GM20000 (cell line): ENCODE data around the gene TMEM203.

Experiments
- DNase-seq: peaks from one replicate; pipeline ENCODE4 v3.0.0; 2012; ENCODE audit warnings: low spot score
- TF ChIP-seq, protein P1 (sequence below): IDR thresholded peaks from 2 replicates; pipeline ENCODE4 v1.5.1; 2012; ENCODE audit warnings: mild to moderate bottlenecking, control low read depth; ENCODE audit errors: extremely low read depth, missing control alignments

The TMEM203 gene

DNA sequence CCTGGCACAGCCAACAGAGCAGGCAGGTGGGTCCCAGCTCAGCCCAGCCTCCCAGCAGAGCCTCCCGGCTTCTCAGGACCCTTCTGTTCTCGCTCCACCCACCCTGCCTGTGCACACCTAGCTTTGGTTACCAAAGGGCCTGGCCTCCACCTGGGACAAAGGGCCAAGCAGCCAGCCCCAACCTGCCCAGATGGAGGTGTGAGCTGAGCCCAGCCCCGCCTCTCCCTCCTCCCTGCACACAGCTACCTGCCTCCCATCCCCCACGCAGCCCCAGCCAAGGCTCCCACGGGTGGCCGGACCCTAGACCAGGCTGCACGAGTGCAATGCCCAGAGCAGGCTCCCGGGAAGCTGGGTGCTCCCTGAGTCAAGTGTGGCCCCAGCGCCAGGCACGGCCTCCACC, 10.5 kb downstream of the TMEM203 start:
- DNase-seq = no peak
- TF ChIP-seq, protein P1, sequence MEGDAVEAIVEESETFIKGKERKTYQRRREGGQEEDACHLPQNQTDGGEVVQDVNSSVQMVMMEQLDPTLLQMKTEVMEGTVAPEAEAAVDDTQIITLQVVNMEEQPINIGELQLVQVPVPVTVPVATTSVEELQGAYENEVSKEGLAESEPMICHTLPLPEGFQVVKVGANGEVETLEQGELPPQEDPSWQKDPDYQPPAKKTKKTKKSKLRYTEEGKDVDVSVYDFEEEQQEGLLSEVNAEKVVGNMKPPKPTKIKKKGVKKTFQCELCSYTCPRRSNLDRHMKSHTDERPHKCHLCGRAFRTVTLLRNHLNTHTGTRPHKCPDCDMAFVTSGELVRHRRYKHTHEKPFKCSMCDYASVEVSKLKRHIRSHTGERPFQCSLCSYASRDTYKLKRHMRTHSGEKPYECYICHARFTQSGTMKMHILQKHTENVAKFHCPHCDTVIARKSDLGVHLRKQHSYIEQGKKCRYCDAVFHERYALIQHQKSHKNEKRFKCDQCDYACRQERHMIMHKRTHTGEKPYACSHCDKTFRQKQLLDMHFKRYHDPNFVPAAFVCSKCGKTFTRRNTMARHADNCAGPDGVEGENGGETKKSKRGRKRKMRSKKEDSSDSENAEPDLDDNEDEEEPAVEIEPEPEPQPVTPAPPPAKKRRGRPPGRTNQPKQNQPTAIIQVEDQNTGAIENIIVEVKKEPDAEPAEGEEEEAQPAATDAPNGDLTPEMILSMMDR = no peak

DNA sequence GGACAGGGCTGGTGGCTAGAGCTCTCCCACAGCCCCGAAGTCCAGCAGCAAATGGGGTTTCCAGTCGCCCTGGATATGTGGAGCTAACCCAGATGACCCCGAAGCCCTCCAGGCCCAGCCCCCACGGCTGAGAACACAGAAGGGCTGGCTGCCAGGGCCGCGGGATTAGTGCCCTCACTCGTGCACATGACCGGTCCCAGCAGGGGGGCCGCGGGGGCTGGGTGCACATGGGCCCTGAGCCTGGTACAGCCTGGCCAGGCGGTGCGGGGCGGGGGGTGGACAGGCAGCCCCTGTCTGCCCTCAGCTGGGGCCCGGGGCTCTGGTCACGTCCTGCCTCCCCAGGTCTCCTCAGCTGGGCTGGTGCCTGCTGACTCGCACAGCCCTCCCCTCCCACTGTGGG, 11.1 kb downstream of the TMEM203 start:
- TF ChIP-seq, protein P1 = no peak
- DNase-seq = no peak

DNA sequence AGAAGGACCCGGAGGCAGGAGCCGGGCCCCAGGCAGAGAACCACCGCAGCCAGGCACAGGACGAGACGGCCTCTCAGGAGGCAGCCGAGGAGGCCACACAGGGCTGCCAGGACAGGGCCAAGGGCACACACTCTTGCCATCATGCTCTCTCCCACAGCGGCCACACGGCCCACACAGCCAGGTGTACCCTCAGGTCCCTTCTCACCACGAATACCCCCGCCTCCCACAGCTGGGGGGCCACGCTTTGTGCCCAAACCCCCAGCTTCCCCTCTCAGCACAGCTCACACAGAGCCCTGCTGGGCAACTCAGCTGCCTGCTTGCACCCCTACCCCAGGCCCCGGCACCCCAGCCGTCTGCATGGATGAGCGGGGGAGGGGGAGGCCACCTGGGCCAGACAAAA, 11.7 kb downstream of the TMEM203 start:
- TF ChIP-seq, protein P1 = no peak
- DNase-seq = no peak

DNA sequence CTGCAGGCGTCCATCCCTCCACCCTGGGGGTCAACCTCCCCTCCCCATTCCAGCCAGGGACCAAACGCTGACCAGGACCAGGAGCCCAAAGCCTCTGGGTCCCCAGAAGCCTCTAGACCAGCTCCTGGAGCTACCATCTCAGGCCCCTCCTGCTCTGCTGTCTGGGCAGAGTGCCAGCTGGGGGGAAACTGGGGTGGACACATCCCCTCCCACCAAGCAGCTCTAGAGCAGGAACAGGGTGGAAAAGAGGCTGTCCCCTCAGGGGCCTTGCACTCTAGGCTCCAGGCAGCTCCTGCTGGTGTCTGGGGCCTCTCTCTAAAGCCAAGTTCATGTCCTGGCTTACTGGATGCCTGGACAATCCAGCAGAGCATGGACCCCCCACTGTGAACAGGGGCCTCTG, 12.6 kb downstream of the TMEM203 start:
- TF ChIP-seq, protein P1 = no peak
- DNase-seq = no peak

DNA sequence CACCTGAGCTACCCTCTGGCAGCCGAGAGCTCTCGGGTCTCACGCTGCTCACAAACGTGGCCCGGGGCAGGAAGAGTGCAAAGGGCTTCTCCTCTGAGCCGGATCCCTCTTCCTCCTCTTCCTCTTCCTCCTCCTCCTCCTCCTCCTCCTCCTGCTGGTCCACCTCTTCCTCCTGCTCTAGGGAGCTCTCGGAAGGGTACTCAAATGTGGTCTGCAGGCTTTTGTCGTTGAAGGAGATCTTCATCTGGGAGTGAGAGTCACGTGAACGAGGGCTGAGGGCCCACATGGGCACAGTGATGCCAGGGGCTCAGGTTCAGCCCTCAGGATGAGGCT, 13.0 kb downstream of the TMEM203 start:
- TF ChIP-seq, protein P1 = no peak
- no peak for DNase-seq

DNA sequence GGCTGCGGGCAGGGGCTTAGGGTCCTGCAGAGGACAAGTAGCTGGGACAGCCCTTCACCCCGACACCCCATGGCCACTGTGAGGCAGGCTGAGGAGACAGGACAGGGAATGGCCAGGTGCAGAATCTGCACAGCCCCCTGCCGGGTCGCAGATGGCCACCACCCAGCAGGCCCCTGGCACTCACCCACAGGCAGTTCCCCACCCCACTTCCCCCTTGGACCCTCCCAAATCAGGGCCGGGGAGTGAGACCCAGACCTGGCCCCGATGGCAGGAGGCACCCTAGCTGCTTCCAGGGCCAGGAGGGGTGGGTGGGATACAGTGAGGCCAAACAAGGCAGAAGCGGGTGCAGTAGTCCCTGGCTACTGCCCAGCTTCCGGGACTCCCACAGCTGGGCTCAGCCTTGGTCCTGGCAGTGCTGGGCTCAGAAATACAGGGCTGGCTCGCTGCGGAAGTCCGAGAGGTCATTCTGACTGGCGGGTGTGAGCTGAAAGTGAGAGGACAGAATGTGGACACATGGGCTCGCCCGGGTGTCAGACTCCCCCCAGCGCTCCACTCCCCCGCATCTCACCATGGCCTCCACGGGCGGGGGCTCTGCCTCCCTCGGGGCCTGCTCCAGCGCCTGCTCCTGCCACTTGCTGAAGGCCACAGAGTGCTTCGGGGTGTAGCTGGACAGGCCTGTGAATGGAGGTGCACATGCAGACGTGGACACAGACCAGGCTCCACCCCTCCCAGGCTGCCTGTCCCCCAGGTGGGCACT, 13.6 kb downstream of the TMEM203 start:
- TF ChIP-seq, protein P1 = no peak
- DNase-seq = no peak

DNA sequence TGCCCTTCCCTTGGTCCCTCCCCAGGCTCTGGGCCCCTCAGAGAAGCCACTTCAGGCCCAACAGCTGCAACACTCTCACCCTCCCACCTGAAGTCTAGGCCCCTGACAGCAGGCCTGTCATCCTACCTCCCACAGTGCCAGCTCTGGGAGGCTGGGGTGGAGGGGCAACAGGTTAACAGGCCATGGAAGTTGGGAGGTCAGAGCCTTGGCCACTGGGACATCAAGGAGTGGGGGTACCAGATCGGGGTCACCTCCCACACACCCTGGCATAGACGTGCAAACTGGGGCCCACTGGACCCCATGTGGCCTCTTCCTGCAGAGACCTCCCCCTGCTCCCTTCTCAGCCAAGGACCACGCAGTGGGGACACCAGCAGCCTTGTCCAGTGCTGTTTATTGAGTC, 14.2 kb downstream of the TMEM203 start:
- no peak for DNase-seq
- TF ChIP-seq, protein P1 = no peak
